SHP77 (cell line): ENCODE results near the gene OSBPL3.
"Not testable (repeated sequence)": the region's sequence is repeated elsewhere in the genome, so short reads cannot be mapped to it uniquely, and the experiment has no call there.

Experiments used
- DNase-seq, 2 experiments: peaks; one replicate each; lab custom pipeline; 2025; lab: John Stamatoyannopoulos, UW

The OSBPL3 gene

GRCh38 chr7:24794751-24795406, 185.1 kb downstream of the OSBPL3 start:
- DNase-seq: not testable (repeated sequence)

GRCh38 chr7:24793982-24794648, 185.9 kb downstream of the OSBPL3 start:
- no peak for DNase-seq

GRCh38 chr7:24788961-24789576, 190.9 kb downstream of the OSBPL3 start:
- no peak for DNase-seq

GRCh38 chr7:24788075-24788474, 191.9 kb downstream of the OSBPL3 start:
- no peak for DNase-seq

GRCh38 chr7:24786941-24787340, 193.0 kb downstream of the OSBPL3 start:
- DNase-seq: no peak

GRCh38 chr7:24786306-24786705, 193.7 kb downstream of the OSBPL3 start:
- DNase-seq: no peak

- DNase-seq: no peak
Measured at GRCh38 chr7:24784277-24784676, 195.7 kb downstream of the OSBPL3 start.

- DNase-seq: no peak
Measured at GRCh38 chr7:24783698-24784097, 196.3 kb downstream of the OSBPL3 start.

- no peak for DNase-seq
Measured at GRCh38 chr7:24781106-24781505, 198.9 kb downstream of the OSBPL3 start.

GRCh38 chr7:24779283-24779655, 200.7 kb downstream of the OSBPL3 start:
- no peak for DNase-seq

GRCh38 chr7:24778543-24779282, 201.3 kb downstream of the OSBPL3 start:
- no peak for DNase-seq

- DNase-seq: no peak
Measured at GRCh38 chr7:24777806-24778205, 202.2 kb downstream of the OSBPL3 start.

GRCh38 chr7:24773646-24774045, 206.3 kb downstream of the OSBPL3 start:
- no peak for DNase-seq

- DNase-seq: no peak
Measured at GRCh38 chr7:24769851-24770250, 210.1 kb downstream of the OSBPL3 start.

GRCh38 chr7:24769014-24769830, 210.8 kb downstream of the OSBPL3 start:
- DNase-seq: no peak

GRCh38 chr7:24767878-24768569, 212.0 kb downstream of the OSBPL3 start:
- no peak for DNase-seq

- peak in 1 of 2 experiments; percentile 55 for DNase-seq
Measured at GRCh38 chr7:24764972-24765744, 214.8 kb downstream of the OSBPL3 start.

- DNase-seq: no peak
Measured at GRCh38 chr7:24764011-24764410, 216.0 kb downstream of the OSBPL3 start.

GRCh38 chr7:24763303-24763901, 216.6 kb downstream of the OSBPL3 start:
- DNase-seq: no peak

- DNase-seq: no peak
Measured at GRCh38 chr7:24762771-24763170, 217.2 kb downstream of the OSBPL3 start.
